IMR-90 (cell line): ENCODE data around the gene SEC16A. TPM values are rescaled to one million over a fixed set of nuclear protein-coding genes. Genes with fewer than 3 reads are reported as not detected.

Source experiments
- ATAC-seq: fragments of 200-7000 bp; cut with Tn5 transposase; 2 replicates; pipeline ENCODE4 v1.9.1; 2020; ENCODE audit warnings: low read depth, mild to moderate bottlenecking, moderate library complexity
- Bru-seq: library from RNA; stranded (reverse); fragments of 400-500 nt; gene quantifications from one replicate; lab custom pipeline; 2021; lab: Mats Ljungman, UMichigan
- BruChase-seq, 2 experiments: library from RNA; stranded (reverse); fragments of 400-500 nt; gene quantifications; one replicate each; lab custom pipeline; 2021; lab: Mats Ljungman, UMichigan
- BruUV-seq: library from RNA; stranded (reverse); fragments of 400-500 nt; replicated peaks from 2 replicates; lab custom pipeline; 2021; lab: Mats Ljungman, UMichigan
- CTCF ChIA-PET: fragments of 300-600 bp; formaldehyde crosslinking; extraction: SDS; loops from one replicate; lab custom pipeline; 2021; ENCODE audit warnings: antibody characterized with exemption; lab: Yijun Ruan, JAX
- POLR2A ChIA-PET: fragments of 300-600 bp; sonication (Branson Sonifier 250); formaldehyde crosslinking; loops from one replicate; lab custom pipeline; 2022; ENCODE audit warnings: antibody characterized with exemption; ENCODE audit not compliant: unreplicated experiment; lab: Charles Lee
- DNase-seq: peaks from one replicate; pipeline ENCODE4 v3.0.0; 2013
- H2AFZ ChIP-seq: replicated peaks from 2 replicates; pipeline ENCODE3; 2013; ENCODE audit warnings: low read length, mild to moderate bottlenecking; ENCODE audit not compliant: poor library complexity
- H2AK5ac ChIP-seq: 2 replicates; pipeline ENCODE4 v1.6.1; 2013; ENCODE audit warnings: low read depth, low read length, inconsistent platforms
- H2AK9ac ChIP-seq: replicated peaks from 2 replicates; pipeline ENCODE3; 2013; ENCODE audit warnings: mild to moderate bottlenecking, low read depth, low read length, moderate library complexity; ENCODE audit not compliant: poor library complexity
- H2BK120ac ChIP-seq: 2 replicates; pipeline ENCODE4 v1.6.1; 2013; ENCODE audit warnings: low read depth, low read length, inconsistent platforms
- H2BK15ac ChIP-seq: 3 replicates; pipeline ENCODE4 v1.6.1; 2013; ENCODE audit warnings: low read depth, low read length, inconsistent platforms
- H2BK20ac ChIP-seq: 2 replicates; pipeline ENCODE4 v1.6.1; 2013; ENCODE audit warnings: low read depth, mild to moderate bottlenecking, inconsistent platforms, low read length, moderate library complexity
- H2BK5ac ChIP-seq: 2 replicates; pipeline ENCODE4 v1.6.1; 2013; ENCODE audit warnings: mild to moderate bottlenecking, low read depth, low read length, inconsistent platforms; ENCODE audit not compliant: poor library complexity, severe bottlenecking
- H3K14ac ChIP-seq: replicated peaks from 2 replicates; pipeline ENCODE4 v1.6.1; 2013; ENCODE audit warnings: low read depth, low read length, inconsistent platforms
- H3K18ac ChIP-seq: 2 replicates; pipeline ENCODE4 v1.6.1; 2013; ENCODE audit warnings: low read depth, low read length, control low read depth
- H3K23ac ChIP-seq: 2 replicates; pipeline ENCODE4 v1.6.1; 2013; ENCODE audit warnings: low read depth, low read length, inconsistent platforms
- H3K27ac ChIP-seq: 2 replicates; pipeline ENCODE4 v1.5.1; 2013; ENCODE audit warnings: mild to moderate bottlenecking, control low read depth, low read length; ENCODE audit not compliant: insufficient read depth
- H3K27me3 ChIP-seq: 2 replicates; pipeline ENCODE4 v1.6.1; 2013; ENCODE audit warnings: low read length; ENCODE audit not compliant: control insufficient read depth, insufficient read depth
- H3K36me3 ChIP-seq: 2 replicates; pipeline ENCODE4 v1.6.1; 2013; ENCODE audit warnings: low read length, mixed read lengths; ENCODE audit not compliant: control insufficient read depth, insufficient read depth
- H3K4ac ChIP-seq: 2 replicates; pipeline ENCODE4 v1.6.1; 2013; ENCODE audit warnings: low read depth, low read length, inconsistent platforms
- H3K4me1 ChIP-seq: 2 replicates; pipeline ENCODE4 v1.6.1; 2013; ENCODE audit warnings: low read length, mixed read lengths; ENCODE audit not compliant: control insufficient read depth, insufficient read depth
- H3K4me2 ChIP-seq: 2 replicates; pipeline ENCODE4 v1.6.1; 2013; ENCODE audit warnings: low read depth, mild to moderate bottlenecking, control low read depth, low read length, moderate library complexity
- H3K4me3 ChIP-seq: 2 replicates; pipeline ENCODE4 v1.5.1; 2013; ENCODE audit warnings: low read depth, mild to moderate bottlenecking, control low read depth, low read length, moderate library complexity; ENCODE audit not compliant: insufficient read depth
- H3K56ac ChIP-seq: 2 replicates; pipeline ENCODE4 v1.6.1; 2013; ENCODE audit warnings: low read length, inconsistent platforms; ENCODE audit not compliant: insufficient read depth; ENCODE audit errors: extremely low read depth
- H3K79me1 ChIP-seq, 2 experiments: 2 replicates each; pipeline ENCODE4 v1.6.1; 2013; ENCODE audit warnings: low read length in 2 of 2, inconsistent platforms in 1 of 2, low read depth in 1 of 2
- H3K9ac ChIP-seq: 2 replicates; pipeline ENCODE4 v1.6.1; 2013; ENCODE audit warnings: low read depth, low read length, control low read depth
- H3K9me1 ChIP-seq: 2 replicates; pipeline ENCODE4 v1.6.1; 2013; ENCODE audit warnings: low read length, inconsistent platforms; ENCODE audit not compliant: insufficient read depth
- H3K9me3 ChIP-seq: 2 replicates; pipeline ENCODE4 v1.6.1; 2013; ENCODE audit warnings: low read length; ENCODE audit not compliant: control insufficient read depth, insufficient read depth
- H4K20me1 ChIP-seq: 2 replicates; pipeline ENCODE4 v1.6.1; 2013; ENCODE audit warnings: low read length, inconsistent platforms; ENCODE audit not compliant: insufficient read depth
- H4K5ac ChIP-seq: 2 replicates; pipeline ENCODE4 v1.6.1; 2013; ENCODE audit warnings: mild to moderate bottlenecking, low read depth, low read length, control low read depth
- H4K8ac ChIP-seq, 2 experiments: 2 replicates each; pipeline ENCODE4 v1.6.1; 2013; ENCODE audit warnings: low read depth in 2 of 2, low read length in 2 of 2, control low read depth in 1 of 2, inconsistent platforms in 1 of 2
- H4K91ac ChIP-seq: 2 replicates; pipeline ENCODE4 v1.6.1; 2013; ENCODE audit warnings: low read depth, low read length, inconsistent platforms; ENCODE audit not compliant: insufficient read depth
- CEBPB ChIP-seq: IDR thresholded peaks from 2 replicates; pipeline ENCODE4 v1.6.1; 2012; ENCODE audit warnings: low read depth, low read length, improper control_type of control experiment
- CHD1 ChIP-seq: IDR thresholded peaks from 2 replicates; pipeline ENCODE4 v1.6.1; 2012; ENCODE audit warnings: low read depth, low read length, improper control_type of control experiment
- MAZ ChIP-seq: IDR thresholded peaks from 2 replicates; pipeline ENCODE4 v1.6.1; 2012; ENCODE audit warnings: low read depth, mild to moderate bottlenecking, low read length, improper control_type of control experiment, moderate library complexity, borderline replicate concordance
- POLR2A ChIP-seq: IDR thresholded peaks from 2 replicates; pipeline ENCODE4 v1.6.1; 2012; ENCODE audit warnings: mild to moderate bottlenecking, low read depth, low read length
- RCOR1 ChIP-seq: IDR thresholded peaks from 2 replicates; pipeline ENCODE4 v1.6.1; 2012; ENCODE audit warnings: mild to moderate bottlenecking, low read length, improper control_type of control experiment; ENCODE audit not compliant: insufficient replicate concordance
- WGBS, 2 experiments: methylation state at CpG; one replicate each; pipeline versions ENCODE4 v1.1.5 to v1.1.7; 2013; ENCODE audit warnings: missing lambda C conversion rate in 2 of 2; ENCODE audit not compliant: insufficient read length in 1 of 2; ENCODE audit errors: extremely low coverage in 2 of 2; 5-methylcytosine and 5-hydroxymethylcytosine counted together
- dilution Hi-C: fragments of 300-500 bp; cut with HindIII; formaldehyde crosslinking; loops from one replicate; pipeline ENCODE4 v1.14.3; 2018; ENCODE audit warnings: low sequenced_read_pairs; ENCODE audit not compliant: unreplicated experiment
- in situ Hi-C: fragments of 300-500 bp; cut with MboI; formaldehyde crosslinking; loops from 3 replicates; pipeline ENCODE4 v1.14.3; 2019; ENCODE audit warnings: low sequenced_read_pairs, inconsistent platforms, mixed read lengths
- intact Hi-C: fragments of 100-400 bp; cut with micrococcal nuclease; formaldehyde crosslinking; loops from 2 replicates; pipeline ENCODE4 v1.10.0; 2022
- long read RNA-seq: library from polyadenylated mRNA; unstranded; transcript quantifications from one replicate; pipeline ENCODE4 v2.0.0, GENCODE V29; 2021; ENCODE audit not compliant: unreplicated experiment
- polyA plus RNA-seq, 3 experiments: library from polyadenylated mRNA; depleted of rRNA; stranded (reverse); fragments of >200 nt; gene quantifications; 2 replicates each; pipeline ENCODE4 v1.2.3, GENCODE V29; 2012; ENCODE audit warnings: low replicate concordance in 1 of 3
- total RNA-seq: library from RNA; depleted of rRNA; stranded (reverse); fragments of >200 nt; gene quantifications from 2 replicates; pipeline ENCODE4 v1.2.3, GENCODE V29; 2012; rRNA removed
- TF ChIP-seq, protein P1 (sequence below): conservative IDR thresholded peaks from 2 replicates; pipeline ENCODE4 v1.5.1; 2012; ENCODE audit warnings: mild to moderate bottlenecking, low read depth, low read length, improper control_type of control experiment

SEC16A gene, protein sequence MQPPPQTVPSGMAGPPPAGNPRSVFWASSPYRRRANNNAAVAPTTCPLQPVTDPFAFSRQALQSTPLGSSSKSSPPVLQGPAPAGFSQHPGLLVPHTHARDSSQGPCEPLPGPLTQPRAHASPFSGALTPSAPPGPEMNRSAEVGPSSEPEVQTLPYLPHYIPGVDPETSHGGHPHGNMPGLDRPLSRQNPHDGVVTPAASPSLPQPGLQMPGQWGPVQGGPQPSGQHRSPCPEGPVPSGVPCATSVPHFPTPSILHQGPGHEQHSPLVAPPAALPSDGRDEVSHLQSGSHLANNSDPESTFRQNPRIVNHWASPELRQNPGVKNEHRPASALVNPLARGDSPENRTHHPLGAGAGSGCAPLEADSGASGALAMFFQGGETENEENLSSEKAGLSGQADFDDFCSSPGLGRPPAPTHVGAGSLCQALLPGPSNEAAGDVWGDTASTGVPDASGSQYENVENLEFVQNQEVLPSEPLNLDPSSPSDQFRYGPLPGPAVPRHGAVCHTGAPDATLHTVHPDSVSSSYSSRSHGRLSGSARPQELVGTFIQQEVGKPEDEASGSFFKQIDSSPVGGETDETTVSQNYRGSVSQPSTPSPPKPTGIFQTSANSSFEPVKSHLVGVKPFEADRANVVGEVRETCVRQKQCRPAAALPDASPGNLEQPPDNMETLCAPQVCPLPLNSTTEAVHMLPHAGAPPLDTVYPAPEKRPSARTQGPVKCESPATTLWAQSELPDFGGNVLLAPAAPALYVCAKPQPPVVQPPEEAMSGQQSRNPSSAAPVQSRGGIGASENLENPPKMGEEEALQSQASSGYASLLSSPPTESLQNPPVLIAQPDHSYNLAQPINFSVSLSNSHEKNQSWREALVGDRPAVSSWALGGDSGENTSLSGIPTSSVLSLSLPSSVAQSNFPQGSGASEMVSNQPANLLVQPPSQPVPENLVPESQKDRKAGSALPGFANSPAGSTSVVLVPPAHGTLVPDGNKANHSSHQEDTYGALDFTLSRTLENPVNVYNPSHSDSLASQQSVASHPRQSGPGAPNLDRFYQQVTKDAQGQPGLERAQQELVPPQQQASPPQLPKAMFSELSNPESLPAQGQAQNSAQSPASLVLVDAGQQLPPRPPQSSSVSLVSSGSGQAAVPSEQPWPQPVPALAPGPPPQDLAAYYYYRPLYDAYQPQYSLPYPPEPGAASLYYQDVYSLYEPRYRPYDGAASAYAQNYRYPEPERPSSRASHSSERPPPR (N-terminal part only)
- total RNA-seq (12.2 and 12.8 TPM in 2 replicates), polyA plus RNA-seq (2012; rRNA removed) (42.2 and 48.1 TPM in 2 replicates), Bru-seq, nascent RNA (percentile 88 among the genes with signal in this experiment), BruChase-seq, experiment 1, labeled RNA remaining after a 6-hour chase (percentile 95 among the genes with signal in this experiment), BruChase-seq, experiment 2, labeled RNA remaining after a 2-hour chase (percentile 94 among the genes with signal in this experiment)
- polyA plus RNA-seq (2012; cell fraction: cytosol; rRNA removed) = 26.9 and 29.1 TPM in 2 replicates
- polyA plus RNA-seq (2012; cell fraction: nucleus; rRNA removed; ENCODE audit: low replicate concordance) = 106 and 130 TPM in 2 replicates
- long read RNA-seq, full-length matches to known transcripts = 7 of 77 reads
- long read RNA-seq, partial matches to known transcripts = 65 of 77 reads
- long read RNA-seq, other reads (novel, unspliced or antisense) = 5 of 77 reads

DNA sequence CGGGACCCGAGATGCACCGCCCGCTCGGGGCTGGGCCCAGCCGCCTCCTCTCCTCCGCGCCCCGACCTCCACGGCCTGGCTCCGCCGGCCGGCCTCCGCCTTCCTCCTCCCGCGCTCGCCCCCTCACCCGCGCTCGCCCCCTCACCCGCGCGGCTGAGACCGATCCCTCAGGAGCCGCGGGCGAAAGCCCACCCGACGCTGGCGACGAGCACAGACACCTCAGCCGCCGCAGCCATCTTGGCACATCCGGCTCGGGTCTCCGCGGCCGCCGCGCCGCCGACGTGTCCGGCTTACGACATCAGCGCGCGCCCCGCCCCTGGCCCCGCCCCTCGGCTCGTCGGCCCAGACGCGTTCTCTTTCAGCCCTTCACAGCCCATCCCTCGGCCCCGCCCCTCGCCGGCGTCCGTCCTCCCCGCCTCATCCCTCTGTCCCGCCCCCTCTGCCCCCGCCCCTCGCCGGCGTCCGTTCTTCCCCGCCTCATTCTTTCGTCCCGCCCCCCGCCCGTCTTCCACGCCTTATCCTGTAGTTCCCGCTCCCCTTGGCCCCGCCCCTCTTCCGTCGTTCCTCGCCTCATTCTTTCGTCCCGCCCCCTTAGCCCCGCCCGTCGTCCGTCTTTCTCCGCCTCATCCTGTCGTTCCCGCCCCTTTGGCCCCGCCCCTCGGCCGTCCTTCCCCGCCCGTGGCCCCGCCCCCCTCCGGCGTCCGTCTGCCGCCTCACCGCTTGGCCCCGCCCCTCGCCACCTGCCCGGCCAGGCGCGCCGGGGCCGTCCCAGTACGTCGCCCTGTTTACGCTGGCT is at the start of gene SEC16A:
TSS of gene SEC16A (minus strand) at position 248 of the 796 bp plus-strand sequence. CDS start 5,425 bp downstream, outside the sequence.
- dilution Hi-C loops = no loop called here
- peak within 1 kb of the TSS; percentile 72 to 99 for H4K8ac ChIP-seq
- no peaks in the 10 kb centered on the region; the same call in 1 of the 2 replicates for H3K27me3 ChIP-seq
- peak within 1 kb of the TSS; percentile 98 for H2BK5ac ChIP-seq
- peak within 1 kb of the TSS; percentile 100 for H3K23ac ChIP-seq
- TF ChIP-seq MAZ = peak; percentile 94; the same call in 1 of the 2 replicates
- TF ChIP-seq, protein P1, sequence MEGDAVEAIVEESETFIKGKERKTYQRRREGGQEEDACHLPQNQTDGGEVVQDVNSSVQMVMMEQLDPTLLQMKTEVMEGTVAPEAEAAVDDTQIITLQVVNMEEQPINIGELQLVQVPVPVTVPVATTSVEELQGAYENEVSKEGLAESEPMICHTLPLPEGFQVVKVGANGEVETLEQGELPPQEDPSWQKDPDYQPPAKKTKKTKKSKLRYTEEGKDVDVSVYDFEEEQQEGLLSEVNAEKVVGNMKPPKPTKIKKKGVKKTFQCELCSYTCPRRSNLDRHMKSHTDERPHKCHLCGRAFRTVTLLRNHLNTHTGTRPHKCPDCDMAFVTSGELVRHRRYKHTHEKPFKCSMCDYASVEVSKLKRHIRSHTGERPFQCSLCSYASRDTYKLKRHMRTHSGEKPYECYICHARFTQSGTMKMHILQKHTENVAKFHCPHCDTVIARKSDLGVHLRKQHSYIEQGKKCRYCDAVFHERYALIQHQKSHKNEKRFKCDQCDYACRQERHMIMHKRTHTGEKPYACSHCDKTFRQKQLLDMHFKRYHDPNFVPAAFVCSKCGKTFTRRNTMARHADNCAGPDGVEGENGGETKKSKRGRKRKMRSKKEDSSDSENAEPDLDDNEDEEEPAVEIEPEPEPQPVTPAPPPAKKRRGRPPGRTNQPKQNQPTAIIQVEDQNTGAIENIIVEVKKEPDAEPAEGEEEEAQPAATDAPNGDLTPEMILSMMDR = no peak
- peak; percentile 78 for TF ChIP-seq CEBPB
- TF ChIP-seq RCOR1 = peak; percentile 44
- TF ChIP-seq CHD1 = peak; percentile 98
- TF ChIP-seq POLR2A = peak; percentile 96
- intact Hi-C loops = loop anchor here (2.0 kb wide), 1 partner anchor 44 kb away; the partner anchor contains the start of gene INPP5E
- DNase-seq = peak; percentile 97
- H2BK15ac ChIP-seq = peak within 1 kb of the TSS; percentile 93; the same call in 1 of the 3 replicates
- in situ Hi-C loops = no loop called here
- H3K79me1 ChIP-seq = peaks cover 0 to 19% of the 10 kb centered on the region in 2 experiments; a peak in 2 of 4 replicates
- no peaks in the 10 kb centered on the region for H3K9me3 ChIP-seq
- H4K20me1 ChIP-seq = peaks cover 53% of the 10 kb centered on the region
- peak within 1 kb of the TSS; percentile 99 for H2AK9ac ChIP-seq
- H3K9ac ChIP-seq = peak within 1 kb of the TSS; percentile 96
- H2AFZ ChIP-seq = peak within 1 kb of the TSS; percentile 99
- peak within 1 kb of the TSS; percentile 100 for H3K14ac ChIP-seq
- ChIA-PET POLR2A (no interaction called here), CTCF (no interaction called here)
- H3K4ac ChIP-seq = peak within 1 kb of the TSS; percentile 100
- peak within 1 kb of the TSS; percentile 96 for H3K27ac ChIP-seq
- peaks cover 7% of the 10 kb centered on the region for H3K36me3 ChIP-seq
- WGBS, 2 experiments = 0% methylated on average over 22 of the region's 109 CpGs; no CpG with 5 or more reads in 1 of the 2 experiments
- peak within 1 kb of the TSS; percentile 99 for H4K91ac ChIP-seq
- no TSS peak for BruUV-seq
- ATAC-seq = peak; percentile 82
- H2AK5ac ChIP-seq = peak within 1 kb of the TSS; percentile 95
- peaks cover 8% of the 10 kb centered on the region; the same call in 1 of the 2 replicates for H3K4me1 ChIP-seq
- peak within 1 kb of the TSS; percentile 90 for H2BK120ac ChIP-seq
- H3K4me2 ChIP-seq = peak within 1 kb of the TSS; percentile 100
- H3K18ac ChIP-seq = peak within 1 kb of the TSS; percentile 72
- H4K5ac ChIP-seq = peak within 1 kb of the TSS; percentile 75
- H2BK20ac ChIP-seq = no peak within 1 kb of the TSS
- H3K56ac ChIP-seq = peak within 1 kb of the TSS; percentile 93
- H3K9me1 ChIP-seq = no peaks in the 10 kb centered on the region; the same call in 1 of the 2 replicates
- H3K4me3 ChIP-seq = peak within 1 kb of the TSS; percentile 92
